AG04450 (cell line): ENCODE results near the gene NOTCH4. TPM values are rescaled to one million over a fixed set of nuclear protein-coding genes. Genes with fewer than 3 reads are reported as not detected.
"Not testable (repeated sequence)": the region's sequence is repeated elsewhere in the genome, so short reads cannot be mapped to it uniquely, and the experiment has no call there.

ENCODE experiments used
- CTCF ChIA-PET: fragments of 300-600, 350-600 bp; formaldehyde crosslinking; extraction: SDS; loops from one replicate; lab custom pipeline; 2022; ENCODE audit warnings: antibody characterized with exemption, inconsistent platforms; lab: Charles Lee
- POLR2A ChIA-PET: fragments of 350-600 bp; formaldehyde crosslinking; extraction: SDS; loops from one replicate; lab custom pipeline; 2021; ENCODE audit warnings: antibody characterized with exemption, inconsistent platforms; lab: Yijun Ruan, JAX
- DNase-seq: peaks from one replicate; pipeline ENCODE4 v3.0.0-alpha.2; 2011; ENCODE audit warnings: low read depth, low spot score
- H3K27ac ChIP-seq: one replicate; pipeline ENCODE4 v1.5.1; 2012; ENCODE audit warnings: low read depth, low read length, control low read depth
- H3K27me3 ChIP-seq: one replicate; pipeline ENCODE4 v1.6.0; 2012; ENCODE audit warnings: low read length; ENCODE audit not compliant: control insufficient read depth, insufficient read depth
- H3K4me3 ChIP-seq: 2 replicates; pipeline ENCODE4 v1.5.1; 2011; ENCODE audit warnings: mild to moderate bottlenecking, low read depth, low read length, control low read depth
- H3K9me3 ChIP-seq: 2 replicates; pipeline ENCODE4 v1.5.1; 2012; ENCODE audit warnings: low read length; ENCODE audit not compliant: control insufficient read depth, insufficient read depth
- CTCF ChIP-seq: IDR thresholded peaks from 2 replicates; pipeline ENCODE4 v1.5.1; 2011; ENCODE audit warnings: low read depth, low read length, control low read depth, inconsistent platforms
- polyA minus RNA-seq: library from RNA; depleted of rRNA, polyadenylated mRNA; stranded (reverse); fragments of >200 nt; gene quantifications from 2 replicates; pipeline ENCODE4 v1.2.3, GENCODE V29; 2011; rRNA and poly(A)+ RNA removed
- polyA plus RNA-seq: library from polyadenylated mRNA; depleted of rRNA; stranded (reverse); fragments of >200 nt; gene quantifications from 2 replicates; pipeline ENCODE4 v1.2.3, GENCODE V29; 2011; rRNA removed

NOTCH4 gene
- polyA plus RNA-seq (0.37 and 0.55 TPM in 2 replicates), polyA minus RNA-seq (0.37 and 0.39 TPM in 2 replicates)

DNA sequence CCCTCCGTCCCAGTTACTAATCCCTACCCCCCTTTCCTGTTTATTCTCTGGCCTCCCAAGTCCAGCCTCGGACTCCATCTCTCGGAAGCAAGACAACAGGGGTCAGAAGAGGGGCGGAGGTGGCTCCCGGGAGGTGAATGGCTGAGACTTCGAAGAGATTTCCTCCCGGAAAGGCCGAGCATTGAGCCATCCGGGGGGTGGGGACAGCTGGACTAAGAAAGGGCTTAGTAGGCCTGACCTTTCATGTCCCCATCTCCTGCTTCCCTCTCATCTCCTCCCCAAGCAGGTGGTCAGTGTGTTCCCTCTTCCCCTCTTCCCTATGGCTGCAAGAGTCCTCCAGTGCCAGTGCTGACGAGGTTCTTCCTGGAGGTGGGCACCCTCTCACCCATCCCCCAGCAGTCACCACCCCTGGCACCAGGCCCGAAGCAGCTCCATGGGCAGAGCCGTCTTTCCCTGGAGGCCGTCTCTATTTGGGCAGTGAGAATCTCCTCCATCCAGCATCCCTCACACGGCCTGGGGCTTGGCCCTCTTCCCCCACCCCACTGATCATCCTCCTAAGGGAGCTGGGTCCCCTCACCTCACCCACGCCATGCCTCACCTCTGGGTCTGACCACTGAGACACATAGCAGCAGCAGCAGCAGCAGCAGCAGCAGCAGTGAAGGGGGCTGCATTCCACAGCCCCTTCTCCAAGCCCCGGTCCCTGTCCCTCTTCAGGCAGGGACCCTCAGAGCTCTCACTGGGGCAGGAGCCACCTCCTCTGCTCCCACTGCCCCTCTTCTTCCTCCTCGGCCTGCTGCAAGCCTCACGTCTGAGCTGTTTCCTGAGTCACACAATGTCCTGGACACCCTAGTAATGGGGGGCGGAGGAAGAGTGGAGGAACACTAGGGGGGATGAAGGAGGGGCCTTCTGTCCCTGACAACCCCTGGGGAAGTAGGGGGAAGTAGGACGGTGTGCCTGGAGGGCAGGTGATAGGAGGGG, at the start of gene NOTCH4:
Gene NOTCH4, minus strand, starts transcription at position 810 of the 978 bp plus-strand sequence. Its CDS starts 139 bp downstream, at position 671.
- Histone ChIP-seq H3K27ac (no peak within 1 kb of the TSS), H3K9me3 (no peaks in the 10 kb centered on the region), H3K4me3 (no peak within 1 kb of the TSS), H3K27me3 (peaks cover 39% of the 10 kb centered on the region)
- ChIA-PET POLR2A (no interaction called here), CTCF (no interaction called here)
- TF ChIP-seq CTCF, result no peak
- DNase-seq, result no peak

DNA sequence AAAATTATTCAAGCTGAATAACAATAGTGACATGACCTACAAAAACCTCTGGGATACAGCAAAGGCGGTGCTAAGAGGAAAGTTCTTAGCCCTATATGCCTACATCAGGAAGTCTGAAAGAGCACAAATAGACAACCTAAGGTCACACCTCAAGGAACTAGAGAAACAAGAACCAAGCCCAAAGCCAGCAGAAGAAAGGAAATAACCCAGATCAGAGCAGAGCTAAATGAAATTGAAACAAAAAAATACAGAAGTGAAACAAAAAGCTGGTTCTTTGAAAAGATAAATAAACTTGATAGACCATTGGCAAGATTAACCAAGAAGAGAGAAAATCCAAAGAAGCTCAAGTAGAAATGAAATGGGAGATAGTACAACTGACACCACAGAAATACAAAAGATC, 47.6 kb upstream of the NOTCH4 start:
- Histone ChIP-seq H3K27ac (no peak overlapping the region), H3K4me3 (no peak overlapping the region), H3K27me3 (no peaks in the 10 kb centered on the region), H3K9me3 (no peaks in the 10 kb centered on the region)
- CTCF ChIA-PET, result interaction anchor here (1.0 kb wide), 1 partner anchor 27 kb away, joined by 4 read pairs; no protein-coding TSS in a partner anchor
- POLR2A ChIA-PET, result no interaction called here
- TF ChIP-seq CTCF, result no peak
- no peak for DNase-seq

DNA sequence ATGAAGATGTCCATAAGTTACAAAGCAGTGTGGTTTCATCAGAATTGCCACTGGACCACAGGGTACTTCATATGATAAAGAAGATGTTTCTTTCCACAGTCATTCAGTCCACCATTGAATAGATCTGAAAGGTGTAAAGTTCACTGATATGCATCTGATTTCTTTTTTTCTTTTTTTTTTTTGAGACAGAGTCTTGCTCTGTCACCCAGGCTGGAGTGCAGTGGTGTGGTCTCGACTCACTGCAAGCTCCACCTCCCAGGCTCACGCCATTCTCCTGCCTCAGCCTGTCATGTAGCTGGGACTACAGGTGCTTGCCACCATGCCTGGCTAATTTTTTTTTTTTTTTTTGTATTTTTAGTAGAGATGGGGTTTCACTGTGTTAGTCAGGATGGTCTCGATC, 44.6 kb upstream of the NOTCH4 start:
- DNase-seq, POLR2A ChIA-PET, H3K27me3 ChIP-seq, H3K9me3 ChIP-seq, H3K27ac ChIP-seq, H3K4me3 ChIP-seq: not testable (repeated sequence)
- CTCF ChIA-PET, result interaction anchor here (2.2 kb wide), 1 partner anchor 12 kb away, joined by 6 read pairs; no protein-coding TSS in a partner anchor

DNA sequence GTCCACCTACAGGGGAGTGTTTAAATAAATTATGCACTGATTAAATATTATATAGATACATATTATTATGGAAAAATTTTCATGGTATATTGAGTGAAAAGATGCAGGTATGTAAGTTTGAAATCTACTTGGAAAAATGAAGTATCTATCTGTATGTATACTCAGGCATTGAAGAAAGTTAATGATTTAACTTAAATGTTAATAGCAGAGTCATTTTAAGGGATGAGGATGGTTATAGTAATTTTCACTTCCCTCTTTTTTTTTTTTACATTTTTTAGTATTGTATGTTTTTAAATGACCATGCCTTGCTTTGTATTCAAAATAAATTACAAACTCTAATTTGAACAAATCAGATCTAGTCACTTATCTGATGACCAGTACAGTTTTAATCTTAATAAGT, 43.2 kb upstream of the NOTCH4 start:
- POLR2A ChIA-PET, result no interaction called here

DNA sequence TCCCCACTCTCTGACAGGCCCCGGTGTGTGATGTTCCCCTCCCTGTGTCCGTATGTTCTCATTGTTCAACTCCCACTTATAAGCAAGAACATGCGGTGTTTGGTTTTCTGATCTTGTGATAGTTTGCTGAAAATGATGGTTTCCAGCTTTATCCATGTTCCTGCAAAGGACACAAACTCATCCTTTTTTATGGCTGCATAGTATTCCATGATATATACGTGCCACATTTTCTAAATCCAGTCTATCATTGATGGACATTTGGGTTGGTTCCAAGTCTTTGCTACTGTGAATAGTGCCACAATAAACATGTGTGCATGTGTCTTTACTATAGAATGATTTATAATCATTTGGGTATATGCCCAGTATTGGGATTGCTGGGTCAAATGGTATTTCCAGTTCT, 33.4 kb upstream of the NOTCH4 start:
- POLR2A ChIA-PET, H3K27me3 ChIP-seq, H3K9me3 ChIP-seq, DNase-seq, H3K4me3 ChIP-seq, H3K27ac ChIP-seq: not testable (repeated sequence)
- CTCF ChIA-PET, result interaction anchor here (1.8 kb wide), 1 partner anchor 156 kb away, joined by 3 read pairs; no protein-coding TSS in a partner anchor

More for the DNA sequence above, 43.2 kb upstream of the NOTCH4 start:
- Histone ChIP-seq H3K27ac (no peak overlapping the region), H3K27me3 (no peaks in the 10 kb centered on the region), H3K4me3 (no peak overlapping the region), H3K9me3 (no peaks in the 10 kb centered on the region)
- TF ChIP-seq CTCF, result no peak
- no peak for DNase-seq
- CTCF ChIA-PET, result interaction anchor here (2.2 kb wide), 1 partner anchor 11 kb away, joined by 6 read pairs; no protein-coding TSS in a partner anchor
